HG02970 (cell line): ENCODE measurements around the gene SCARF2.
"Not testable (repeated sequence)": the region's sequence is repeated elsewhere in the genome, so short reads cannot be mapped to it uniquely, and the experiment has no call there.

ENCODE experiments used
- ATAC-seq: cut with Tn5 transposase; IDR thresholded peaks from one replicate; pipeline ENCODE4 v1.9.1; 2021; ENCODE audit warnings: mild to moderate bottlenecking, moderate library complexity, moderate number of reproducible peaks; ENCODE audit not compliant: unreplicated experiment, low FRiP score

SCARF2 gene

GRCh38 chr22:20376281-20376680 is 61.3 kb downstream of the SCARF2 start:
- ATAC-seq: not testable (repeated sequence)
